Thoracic aorta (tissue), 2 donors: Measurements from ENCODE around the gene RBMX. TPM values are rescaled to one million over a fixed set of nuclear protein-coding genes. Genes with fewer than 3 reads are reported as not detected.
"Not testable (repeated sequence)": the region's sequence is repeated elsewhere in the genome, so short reads cannot be mapped to it uniquely, and the experiment has no call there.

Source experiments
- ATAC-seq: fragments of 150-250 bp; one replicate; pipeline ENCODE4 v1.8.0; 2017; ENCODE audit warnings: low read depth; ENCODE audit not compliant: insufficient number of reproducible peaks, low FRiP score
- DNase-seq: peaks from one replicate; pipeline ENCODE4 v3.0.0-alpha.2; 2020; ENCODE audit warnings: low spot score
- H3K27ac ChIP-seq, 2 donors: fragments of 200-600 bp; sonication (generic); 1 replicate in 1 of 2; 2 replicates in 1 of 2; pipeline ENCODE4 v1.5.1; 2016; ENCODE audit warnings: mild to moderate bottlenecking in 2 of 2, moderate library complexity in 2 of 2
- H3K27me3 ChIP-seq: fragments of 200-600 bp; sonication (generic); replicated peaks from 2 replicates; pipeline ENCODE4 v1.6.0; 2016; ENCODE audit warnings: mild to moderate bottlenecking; ENCODE audit not compliant: insufficient read depth
- H3K36me3 ChIP-seq: fragments of 200-600 bp; sonication (generic); one replicate; pipeline ENCODE4 v1.5.1; 2016
- H3K4me1 ChIP-seq, 2 donors: fragments of 200-600 bp; sonication (generic); 1 replicate in 1 of 2; 2 replicates in 1 of 2; pipeline versions ENCODE4 v1.5.1 to v1.6.0; 2016; ENCODE audit warnings: low read depth in 2 of 2, mild to moderate bottlenecking in 1 of 2; ENCODE audit not compliant: control insufficient read depth in 1 of 2
- H3K4me3 ChIP-seq: fragments of 200-600 bp; sonication (generic); 2 replicates; pipeline ENCODE4 v1.5.1; 2016; ENCODE audit warnings: mild to moderate bottlenecking
- H3K9me3 ChIP-seq: fragments of 200-600 bp; sonication (generic); 2 replicates; pipeline ENCODE4 v1.5.1; 2016
- total RNA-seq, 2 donors: library from RNA; depleted of rRNA; stranded (reverse); fragments of >200 nt; gene quantifications; one replicate each; pipeline versions ENCODE4 v1.1.0 to v1.2.3, GENCODE V29; 2016
- TF ChIP-seq, protein P1 (sequence below): fragments of 200-600 bp; sonication (generic); IDR thresholded peaks from one replicate; pipeline ENCODE4 v1.5.1; 2019; ENCODE audit warnings: antibody characterized with exemption

Gene RBMX
- total RNA-seq, 2 donors from 2014 or later, result 224 to 338 TPM

DNA sequence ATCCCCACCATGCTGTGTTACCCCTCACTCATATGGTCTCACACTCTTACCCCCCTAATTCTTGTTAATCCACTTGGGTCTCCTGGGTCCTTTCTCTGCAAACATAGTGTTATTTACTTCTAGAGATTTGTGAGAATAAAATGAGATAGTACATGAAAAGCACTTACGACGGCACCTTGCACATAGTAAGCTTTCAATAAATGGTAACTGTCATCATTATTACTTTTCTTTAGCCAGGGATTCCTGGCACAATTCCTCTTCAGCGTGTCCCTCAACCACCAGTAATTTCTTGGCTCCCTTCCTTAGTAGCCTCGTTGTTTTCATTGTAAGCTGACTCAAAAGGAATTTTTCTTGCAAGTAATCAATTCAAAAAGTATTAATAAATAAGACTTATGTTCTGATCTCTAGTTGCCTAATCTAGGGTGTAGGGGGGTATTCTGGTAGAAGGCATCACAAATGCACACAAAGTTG is 30.1 kb upstream of the RBMX start:
- Histone ChIP-seq H3K27ac (peak overlapping the region; percentile 11 to 81), H3K4me1 (peaks cover 0 to 8% of the 10 kb centered on the region in 2 donors), H3K9me3 (no peaks in the 10 kb centered on the region), H3K36me3 (no peaks in the 10 kb centered on the region), H3K27me3 (no peaks in the 10 kb centered on the region), H3K4me3 (peak overlapping the region; percentile 88)
- no peak for ATAC-seq
- DNase-seq, result no peak
- TF ChIP-seq, protein P1, sequence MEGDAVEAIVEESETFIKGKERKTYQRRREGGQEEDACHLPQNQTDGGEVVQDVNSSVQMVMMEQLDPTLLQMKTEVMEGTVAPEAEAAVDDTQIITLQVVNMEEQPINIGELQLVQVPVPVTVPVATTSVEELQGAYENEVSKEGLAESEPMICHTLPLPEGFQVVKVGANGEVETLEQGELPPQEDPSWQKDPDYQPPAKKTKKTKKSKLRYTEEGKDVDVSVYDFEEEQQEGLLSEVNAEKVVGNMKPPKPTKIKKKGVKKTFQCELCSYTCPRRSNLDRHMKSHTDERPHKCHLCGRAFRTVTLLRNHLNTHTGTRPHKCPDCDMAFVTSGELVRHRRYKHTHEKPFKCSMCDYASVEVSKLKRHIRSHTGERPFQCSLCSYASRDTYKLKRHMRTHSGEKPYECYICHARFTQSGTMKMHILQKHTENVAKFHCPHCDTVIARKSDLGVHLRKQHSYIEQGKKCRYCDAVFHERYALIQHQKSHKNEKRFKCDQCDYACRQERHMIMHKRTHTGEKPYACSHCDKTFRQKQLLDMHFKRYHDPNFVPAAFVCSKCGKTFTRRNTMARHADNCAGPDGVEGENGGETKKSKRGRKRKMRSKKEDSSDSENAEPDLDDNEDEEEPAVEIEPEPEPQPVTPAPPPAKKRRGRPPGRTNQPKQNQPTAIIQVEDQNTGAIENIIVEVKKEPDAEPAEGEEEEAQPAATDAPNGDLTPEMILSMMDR, result no peak

DNA sequence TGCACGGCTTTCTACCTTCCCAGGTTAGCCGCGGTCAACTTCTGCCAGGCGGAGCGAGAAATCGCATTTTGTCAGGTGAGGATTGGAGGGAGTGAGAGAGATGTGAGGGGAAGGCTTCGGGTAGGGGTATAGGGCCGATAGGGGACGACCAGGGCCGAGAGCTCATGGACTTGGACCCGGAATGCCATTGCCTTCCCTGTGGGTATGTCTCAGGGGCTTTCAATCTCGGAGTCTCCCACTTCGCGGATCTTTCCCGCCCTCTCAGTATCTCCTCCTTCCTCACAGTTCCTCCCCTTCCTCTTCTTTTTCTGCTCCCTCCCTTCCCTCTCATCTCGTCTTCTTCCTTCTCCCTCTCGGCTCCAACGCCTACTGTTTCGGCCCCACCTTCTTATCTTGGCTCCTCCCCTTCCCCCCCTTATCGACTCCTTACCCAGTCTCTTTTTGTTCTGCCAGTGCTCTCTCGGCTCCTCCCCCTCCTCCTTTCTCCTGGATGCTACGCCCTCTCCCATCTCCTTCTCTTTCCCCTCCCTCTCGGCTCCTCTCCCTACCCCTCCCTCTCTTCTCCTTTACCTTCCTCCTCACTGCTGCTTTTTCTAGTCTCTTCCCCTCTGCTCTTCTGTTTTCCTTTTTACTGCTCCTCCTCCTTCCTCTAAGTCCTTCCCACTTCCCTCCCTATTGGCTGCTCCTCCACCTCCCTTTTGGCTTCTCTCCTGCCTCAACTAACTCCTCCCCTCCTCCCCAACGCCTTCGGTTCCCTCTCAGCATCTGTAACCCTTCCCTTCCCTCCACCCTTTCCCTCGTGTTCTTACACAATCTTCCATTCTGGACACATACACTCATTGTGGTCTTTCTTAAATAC is 29.4 kb upstream of the RBMX start:
- peak overlapping the region; percentile 63 to 81 for H3K27ac ChIP-seq
- H3K4me1 ChIP-seq, result peaks cover 0 to 8% of the 10 kb centered on the region in 2 donors
- no peaks in the 10 kb centered on the region for H3K9me3 ChIP-seq
- peak; percentile 67 for DNase-seq
- no peaks in the 10 kb centered on the region for H3K36me3 ChIP-seq
- peak overlapping the region; percentile 88 for H3K4me3 ChIP-seq
- H3K27me3 ChIP-seq, result no peaks in the 10 kb centered on the region
- ATAC-seq, result peak; percentile 98
- TF ChIP-seq, protein P1, result no peak

DNA sequence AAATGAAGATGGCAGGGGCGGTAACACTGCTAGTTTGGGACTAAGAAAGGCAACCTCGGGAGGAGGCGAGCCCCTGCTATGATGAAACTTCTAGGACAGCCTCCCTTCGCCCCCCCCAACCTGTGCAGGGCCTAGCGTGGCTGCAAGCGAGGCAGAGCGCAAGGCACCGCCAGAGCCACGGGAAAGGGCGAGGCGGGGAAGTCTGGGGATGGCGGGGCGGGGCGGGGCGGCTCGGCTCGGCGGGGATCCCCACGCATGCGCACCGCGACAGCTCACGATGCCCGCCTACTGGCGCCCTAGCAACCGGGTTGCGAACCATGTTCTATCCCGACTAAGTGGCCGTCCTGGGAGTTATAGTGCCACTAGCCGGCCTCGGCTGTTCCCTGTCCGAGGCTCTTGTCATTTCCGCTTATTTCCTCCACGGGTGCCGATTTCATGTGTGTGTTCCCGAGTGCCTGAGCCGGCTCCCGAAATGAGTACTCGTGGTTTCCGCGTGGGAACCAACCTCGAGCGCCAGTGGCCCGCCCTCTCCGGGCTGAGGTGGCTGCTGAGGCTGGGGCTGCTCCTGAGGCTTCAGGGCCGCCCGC is 28.7 kb upstream of the RBMX start:
- Histone ChIP-seq H3K36me3 (no peaks in the 10 kb centered on the region), H3K9me3 (no peaks in the 10 kb centered on the region), H3K4me3 (peak overlapping the region; percentile 88), H3K27me3 (no peaks in the 10 kb centered on the region), H3K27ac (peak overlapping the region; percentile 63 to 81), H3K4me1 (peaks cover 0 to 8% of the 10 kb centered on the region in 2 donors)
- DNase-seq, result peak; percentile 32
- peak; percentile 17 for ATAC-seq
- TF ChIP-seq, protein P1, result no peak

DNA sequence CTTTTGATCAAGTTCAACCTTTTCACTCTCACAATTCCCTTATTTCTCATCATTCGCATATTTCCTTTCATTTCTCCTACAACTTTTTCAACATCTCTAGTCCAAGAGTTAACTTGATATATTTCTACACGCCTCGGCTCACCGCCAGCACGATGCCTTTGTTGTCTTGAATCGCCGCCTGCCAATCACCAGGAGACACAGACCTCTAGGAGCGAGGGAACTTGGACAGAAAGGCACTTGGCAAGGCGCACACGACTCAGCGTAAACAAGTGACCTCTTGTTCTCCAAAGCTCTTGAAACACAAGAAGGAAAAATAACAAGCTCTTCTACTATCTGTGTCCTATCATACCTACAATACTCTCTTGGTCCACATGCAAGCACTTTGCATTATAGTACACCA is 27.1 kb upstream of the RBMX start:
- ATAC-seq (no peak), DNase-seq (no peak)
- H3K36me3 ChIP-seq, result no peaks in the 10 kb centered on the region
- H3K9me3 ChIP-seq, result no peaks in the 10 kb centered on the region
- TF ChIP-seq, protein P1, result no peak
- no peaks in the 10 kb centered on the region for H3K27me3 ChIP-seq
- H3K4me3 ChIP-seq, result no peak overlapping the region
- no peak overlapping the region for H3K27ac ChIP-seq
- H3K4me1 ChIP-seq, result peaks cover 0 to 8% of the 10 kb centered on the region in 2 donors

DNA sequence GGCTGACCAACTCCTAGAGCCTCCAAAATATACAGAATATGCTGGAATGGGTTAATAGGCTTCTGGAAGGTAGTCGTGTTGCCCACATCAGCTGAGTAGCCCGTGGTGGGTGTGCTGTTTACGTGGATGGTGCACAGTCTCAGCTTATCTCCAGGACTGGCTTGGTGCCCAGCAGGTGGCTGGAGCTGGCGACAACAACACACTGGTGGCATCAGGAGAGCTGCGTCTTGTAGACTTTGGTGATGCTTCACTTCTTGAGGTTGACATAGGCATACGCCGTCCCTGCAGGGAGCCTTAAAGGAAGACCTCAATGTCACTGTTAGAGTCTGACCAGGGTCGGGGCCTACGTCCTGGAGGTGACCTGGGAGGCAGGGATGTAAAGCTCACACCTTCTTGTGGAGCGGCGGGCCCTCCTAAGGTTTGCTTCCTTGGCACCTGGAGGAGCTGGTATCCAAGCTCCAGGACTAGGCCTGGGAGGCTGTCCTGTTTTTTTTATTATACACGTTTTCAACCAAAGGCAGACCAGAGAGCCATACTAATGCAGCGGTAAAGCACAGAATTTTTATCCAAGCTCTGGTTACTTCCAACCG is 26.5 kb upstream of the RBMX start:
- no peak for DNase-seq
- Histone ChIP-seq H3K27me3 (no peaks in the 10 kb centered on the region), H3K4me3 (no peak overlapping the region), H3K4me1 (peaks cover 0 to 8% of the 10 kb centered on the region in 2 donors), H3K27ac (no peak overlapping the region), H3K9me3 (no peaks in the 10 kb centered on the region), H3K36me3 (no peaks in the 10 kb centered on the region)
- TF ChIP-seq, protein P1, result no peak
- ATAC-seq, result no peak

DNA sequence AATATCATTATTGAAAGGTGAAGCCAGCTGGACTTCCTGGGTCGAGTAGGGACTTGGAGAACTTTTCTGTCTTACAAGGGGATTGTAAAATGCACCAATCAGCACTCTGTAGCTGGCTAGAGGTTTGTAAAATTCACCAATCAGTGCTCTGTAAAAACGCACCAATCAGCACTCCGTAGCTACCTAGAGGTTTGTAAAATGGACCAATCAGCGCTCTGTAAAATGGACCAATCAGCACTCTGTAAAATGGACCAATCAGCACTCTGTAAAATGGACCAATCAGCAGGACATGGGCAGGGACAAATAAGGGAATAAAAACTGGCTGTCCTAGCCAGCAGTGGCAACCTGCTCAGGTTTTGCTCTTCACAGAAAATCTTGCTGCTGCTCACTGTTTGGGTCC is 23.5 kb upstream of the RBMX start:
- not testable (repeated sequence) for H3K4me1 ChIP-seq, H3K4me3 ChIP-seq, H3K36me3 ChIP-seq, ATAC-seq, DNase-seq, H3K9me3 ChIP-seq, H3K27ac ChIP-seq, H3K27me3 ChIP-seq

DNA sequence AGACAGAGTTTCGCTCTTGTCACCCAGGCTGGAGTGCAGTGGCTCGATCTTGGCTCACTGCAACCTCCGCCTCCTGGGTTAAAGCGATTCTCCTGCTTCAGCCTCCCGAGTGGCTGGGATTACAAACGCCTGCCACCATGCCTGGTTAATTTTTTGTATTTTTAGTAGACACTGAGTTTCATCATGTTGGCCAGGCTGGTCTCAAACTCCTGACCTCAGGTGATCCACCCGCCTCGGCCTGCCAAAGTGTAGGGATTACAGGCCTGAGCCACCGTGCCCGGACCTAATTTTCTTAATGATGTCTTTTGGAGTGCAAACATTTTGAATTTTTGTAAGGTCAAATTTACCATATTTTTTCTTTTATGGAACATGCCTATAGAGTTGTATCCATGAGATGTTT is 19.5 kb upstream of the RBMX start:
- H3K27ac ChIP-seq, H3K4me1 ChIP-seq, H3K36me3 ChIP-seq, H3K9me3 ChIP-seq, H3K27me3 ChIP-seq, DNase-seq, H3K4me3 ChIP-seq, ATAC-seq: not testable (repeated sequence)
